ENCODE results near the gene MANEA. TPM values are rescaled to one million over a fixed set of nuclear protein-coding genes. Genes with fewer than 3 reads are reported as not detected.

The MANEA gene
- total and polyA plus RNA-seq, 2 donors (not counting 3 experiments of a cell fraction or from before 2014, with no cell fraction given): 5.2 to 18.5 TPM

DNA sequence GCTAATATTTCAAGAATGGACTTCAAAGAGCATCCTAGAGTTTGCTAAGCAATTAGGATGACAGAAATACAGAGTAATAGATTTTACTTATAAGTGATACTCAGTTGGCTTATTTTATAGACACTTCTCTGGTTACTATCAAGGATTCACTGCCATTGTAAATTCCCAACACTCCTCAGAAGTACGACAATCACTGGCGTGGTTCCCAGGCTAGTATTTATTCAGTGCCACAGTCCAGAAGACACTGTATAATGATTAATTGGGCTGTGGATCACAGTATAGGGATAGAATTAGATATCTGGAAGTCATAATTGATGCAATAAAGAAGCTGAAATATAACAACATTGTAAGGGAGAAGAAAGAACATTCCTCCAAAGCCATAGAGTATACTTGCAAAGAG is 15.7 kb downstream of the MANEA start:
- H3K36me3 ChIP-seq (ENCODE audit: control insufficient read depth in 2 of 2, extremely low read depth in 1 of 2, insufficient read depth in 2 of 2, low read length in 2 of 2): no peaks in the 10 kb centered on the region
- intact Hi-C loops (cut with micrococcal nuclease): no loop called here
- no peaks in the 10 kb centered on the region for H3K27me3 ChIP-seq (ENCODE audit: control insufficient read depth in 2 of 2, insufficient read depth in 2 of 2, low read length in 2 of 2)
- POLR2A ChIA-PET: no interaction called here
- no peaks in the 10 kb centered on the region for H3K4me1 ChIP-seq (ENCODE audit: control insufficient read depth, extremely low read depth, insufficient read depth, low read length)
- H3K4me2 ChIP-seq (ENCODE audit: insufficient read depth, low read length): no peak overlapping the region
- no peak overlapping the region for H3K27ac ChIP-seq (ENCODE audit: insufficient read depth, low read depth, low read length)
- no peak overlapping the region for H3K4me3 ChIP-seq (replicated peaks in 1 of 3; ENCODE audit: insufficient read depth in 1 of 3, low read depth in 1 of 3, low read length in 3 of 3)
- DNase-seq (ENCODE audit: low read depth, low spot score) (no peak), FAIRE-seq (no peak)
- CTCF ChIA-PET: no interaction called here
- no peaks in the 10 kb centered on the region for H3K79me2 ChIP-seq (ENCODE audit: control insufficient read depth, insufficient read depth, low read length)
- TF ChIP-seq MYC (IDR thresholded peaks at IDR 0.05; ENCODE audit: low read depth, low read length) (no peak), POLR2A (IDR thresholded peaks at IDR 0.05; ENCODE audit: low read depth, low read length) (no peak), GATA2 (IDR thresholded peaks at IDR 0.05; ENCODE audit: insufficient read depth, insufficient read length, low read depth, low read length) (no peak), POLR2AphosphoS5 (IDR thresholded peaks at IDR 0.05; ENCODE audit: insufficient read depth, low read depth, low read length) (no peak), MAX (IDR thresholded peaks at IDR 0.05; ENCODE audit: insufficient read depth, insufficient read length) (no peak), JUN (IDR thresholded peaks at IDR 0.05; ENCODE audit: borderline replicate concordance, insufficient read depth, insufficient read length, low read depth) (no peak), FOS (IDR thresholded peaks at IDR 0.05; ENCODE audit: borderline replicate concordance, insufficient read depth, low read length) (no peak)
- TF ChIP-seq, protein P1, sequence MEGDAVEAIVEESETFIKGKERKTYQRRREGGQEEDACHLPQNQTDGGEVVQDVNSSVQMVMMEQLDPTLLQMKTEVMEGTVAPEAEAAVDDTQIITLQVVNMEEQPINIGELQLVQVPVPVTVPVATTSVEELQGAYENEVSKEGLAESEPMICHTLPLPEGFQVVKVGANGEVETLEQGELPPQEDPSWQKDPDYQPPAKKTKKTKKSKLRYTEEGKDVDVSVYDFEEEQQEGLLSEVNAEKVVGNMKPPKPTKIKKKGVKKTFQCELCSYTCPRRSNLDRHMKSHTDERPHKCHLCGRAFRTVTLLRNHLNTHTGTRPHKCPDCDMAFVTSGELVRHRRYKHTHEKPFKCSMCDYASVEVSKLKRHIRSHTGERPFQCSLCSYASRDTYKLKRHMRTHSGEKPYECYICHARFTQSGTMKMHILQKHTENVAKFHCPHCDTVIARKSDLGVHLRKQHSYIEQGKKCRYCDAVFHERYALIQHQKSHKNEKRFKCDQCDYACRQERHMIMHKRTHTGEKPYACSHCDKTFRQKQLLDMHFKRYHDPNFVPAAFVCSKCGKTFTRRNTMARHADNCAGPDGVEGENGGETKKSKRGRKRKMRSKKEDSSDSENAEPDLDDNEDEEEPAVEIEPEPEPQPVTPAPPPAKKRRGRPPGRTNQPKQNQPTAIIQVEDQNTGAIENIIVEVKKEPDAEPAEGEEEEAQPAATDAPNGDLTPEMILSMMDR (IDR thresholded peaks at IDR 0.05; ENCODE audit: extremely low read depth in 1 of 2, insufficient read depth in 1 of 2, low read depth in 1 of 2, low read length in 2 of 2): no peak
- dilution Hi-C loops (cut with MboI; ENCODE audit: extremely low pct_ligation_motif_present, low sequenced_read_pairs): no loop called here
- H3K9me3 ChIP-seq (replicated peaks; ENCODE audit: control insufficient read depth, insufficient read depth, low read length): no peaks in the 10 kb centered on the region
- no peaks in the 10 kb centered on the region for H3K9me1 ChIP-seq (replicated peaks; ENCODE audit: control insufficient read depth, extremely low read depth, insufficient read depth, low read length)
- no peak overlapping the region for H3K9ac ChIP-seq (replicated peaks; ENCODE audit: extremely low read depth, insufficient read depth, low read length)
- H4K20me1 ChIP-seq (replicated peaks; ENCODE audit: control insufficient read depth, extremely low read depth, insufficient read depth, low read length): no peaks in the 10 kb centered on the region
- no peak overlapping the region for H2AFZ ChIP-seq (ENCODE audit: low read depth, low read length)
- BruUV-seq (replicated peaks): no TSS peak

Measured in endothelial cell of umbilical vein (primary cell).